ENCODE data around the gene MX1. TPM values are rescaled to one million over a fixed set of nuclear protein-coding genes. Genes with fewer than 3 reads are reported as not detected.

Gene MX1
- total RNA-seq, 1 donor from 2014 or later: 420 TPM

GRCh38 chr21:41441546-41441945 is 15.5 kb downstream of the MX1 start:
- no peak for FAIRE-seq
- no peak overlapping the region for H3K4me3 Mint-ChIP-seq (ENCODE audit: unreplicated experiment)

GRCh38 chr21:41442481-41443186 is 16.6 kb downstream of the MX1 start:
- Mint-ChIP-seq H3K4me1 (ENCODE audit: low read depth, unreplicated experiment) (peaks cover 14% of the 10 kb centered on the region), H3K4me3 (ENCODE audit: unreplicated experiment) (no peak overlapping the region), H3K27me3 (ENCODE audit: low read depth, unreplicated experiment) (no peaks in the 10 kb centered on the region), H3K9me3 (ENCODE audit: unreplicated experiment) (no peaks in the 10 kb centered on the region), H3K36me3 (ENCODE audit: low read depth, unreplicated experiment) (peaks cover 42% of the 10 kb centered on the region), H3K27ac (ENCODE audit: unreplicated experiment) (no peak overlapping the region)
- no peaks in the 10 kb centered on the region for H3K27me3 ChIP-seq (ENCODE audit: insufficient read depth, low read length)
- no peaks in the 10 kb centered on the region for H4K20me1 ChIP-seq (ENCODE audit: insufficient read depth, low read length)
- H3K9me3 ChIP-seq (ENCODE audit: insufficient read depth, low read depth, low read length): no peaks in the 10 kb centered on the region
- H3K4me3 ChIP-seq (ENCODE audit: insufficient read depth, low read depth, low read length): no peak overlapping the region
- no peak for TF ChIP-seq EZH2 (IDR thresholded peaks at IDR 0.05; ENCODE audit: insufficient read depth, low read length)
- no peak for TF ChIP-seq CTCF (IDR thresholded peaks at IDR 0.05; ENCODE audit: insufficient read depth, low read depth, low read length)
- H3K4me2 ChIP-seq (ENCODE audit: low read length): no peak overlapping the region
- FAIRE-seq (no peak), DNase-seq (ENCODE audit: low read depth) (peak; percentile 60)
- no peaks in the 10 kb centered on the region for H3K36me3 ChIP-seq (ENCODE audit: insufficient read depth, low read length)
- H3K79me2 ChIP-seq (ENCODE audit: insufficient read depth, low read length): no peaks in the 10 kb centered on the region
- no peak overlapping the region for H3K9ac ChIP-seq (ENCODE audit: low read length)
- H3K4me1 ChIP-seq (ENCODE audit: insufficient read depth, low read length): no peaks in the 10 kb centered on the region
- no peak overlapping the region for H2AFZ ChIP-seq (ENCODE audit: low read depth, low read length)
- no peak overlapping the region for H3K27ac ChIP-seq (ENCODE audit: low read depth, low read length)

More at GRCh38 chr21:41441546-41441945, 15.5 kb downstream of the MX1 start:
- Histone ChIP-seq H2AFZ (ENCODE audit: low read depth, low read length) (no peak overlapping the region), H3K4me3 (ENCODE audit: insufficient read depth, low read depth, low read length) (no peak overlapping the region), H3K27ac (ENCODE audit: low read depth, low read length) (no peak overlapping the region), H3K4me2 (ENCODE audit: low read length) (no peak overlapping the region), H3K4me1 (ENCODE audit: insufficient read depth, low read length) (no peaks in the 10 kb centered on the region), H4K20me1 (ENCODE audit: insufficient read depth, low read length) (no peaks in the 10 kb centered on the region), H3K27me3 (ENCODE audit: insufficient read depth, low read length) (no peaks in the 10 kb centered on the region), H3K36me3 (ENCODE audit: insufficient read depth, low read length) (no peaks in the 10 kb centered on the region), H3K9me3 (ENCODE audit: insufficient read depth, low read depth, low read length) (no peaks in the 10 kb centered on the region), H3K9ac (ENCODE audit: low read length) (no peak overlapping the region), H3K79me2 (ENCODE audit: insufficient read depth, low read length) (no peaks in the 10 kb centered on the region)
- Mint-ChIP-seq H3K9me3 (ENCODE audit: unreplicated experiment) (no peaks in the 10 kb centered on the region), H3K27me3 (ENCODE audit: low read depth, unreplicated experiment) (no peaks in the 10 kb centered on the region), H3K27ac (ENCODE audit: unreplicated experiment) (peak overlapping the region; percentile 38), H3K36me3 (ENCODE audit: low read depth, unreplicated experiment) (peaks cover 39% of the 10 kb centered on the region), H3K4me1 (ENCODE audit: low read depth, unreplicated experiment) (peaks cover 10% of the 10 kb centered on the region)
- TF ChIP-seq EZH2 (IDR thresholded peaks at IDR 0.05; ENCODE audit: insufficient read depth, low read length): no peak
- no peak for TF ChIP-seq CTCF (IDR thresholded peaks at IDR 0.05; ENCODE audit: insufficient read depth, low read depth, low read length)
- no peak for DNase-seq (ENCODE audit: low read depth)

GRCh38 chr21:41443562-41443961 is 17.5 kb downstream of the MX1 start:
- Histone ChIP-seq H3K27me3 (ENCODE audit: insufficient read depth, low read length) (no peaks in the 10 kb centered on the region), H3K79me2 (ENCODE audit: insufficient read depth, low read length) (no peaks in the 10 kb centered on the region), H3K4me1 (ENCODE audit: insufficient read depth, low read length) (no peaks in the 10 kb centered on the region), H3K9me3 (ENCODE audit: insufficient read depth, low read depth, low read length) (no peaks in the 10 kb centered on the region), H3K9ac (ENCODE audit: low read length) (no peak overlapping the region), H3K36me3 (ENCODE audit: insufficient read depth, low read length) (no peaks in the 10 kb centered on the region), H3K4me2 (ENCODE audit: low read length) (no peak overlapping the region), H4K20me1 (ENCODE audit: insufficient read depth, low read length) (no peaks in the 10 kb centered on the region), H2AFZ (ENCODE audit: low read depth, low read length) (no peak overlapping the region), H3K4me3 (ENCODE audit: insufficient read depth, low read depth, low read length) (no peak overlapping the region), H3K27ac (ENCODE audit: low read depth, low read length) (no peak overlapping the region)
- no peak overlapping the region for H3K4me3 Mint-ChIP-seq (ENCODE audit: unreplicated experiment)
- TF ChIP-seq CTCF (IDR thresholded peaks at IDR 0.05; ENCODE audit: insufficient read depth, low read depth, low read length): no peak
- TF ChIP-seq EZH2 (IDR thresholded peaks at IDR 0.05; ENCODE audit: insufficient read depth, low read length): no peak
- no peaks in the 10 kb centered on the region for H3K27me3 Mint-ChIP-seq (ENCODE audit: low read depth, unreplicated experiment)
- no peak overlapping the region for H3K27ac Mint-ChIP-seq (ENCODE audit: unreplicated experiment)
- H3K36me3 Mint-ChIP-seq (ENCODE audit: low read depth, unreplicated experiment): peaks cover 40% of the 10 kb centered on the region
- FAIRE-seq: no peak
- peaks cover 12% of the 10 kb centered on the region for H3K4me1 Mint-ChIP-seq (ENCODE audit: low read depth, unreplicated experiment)
- DNase-seq (ENCODE audit: low read depth): no peak
- no peaks in the 10 kb centered on the region for H3K9me3 Mint-ChIP-seq (ENCODE audit: unreplicated experiment)
